Stimulated activated CD8-positive, alpha-beta memory T cell treated with anti-CD3 and anti-CD28 coated beads, Interleukin-7, amount 100 ng/mL, for 48 hours (primary cell): ENCODE data around the gene SHH.

Experiments used
- DNase-seq, 2 donors: peaks; one replicate each; pipeline ENCODE4 v3.0.0-alpha.2; 2020; ENCODE audit warnings: low read depth in 1 of 2; ENCODE audit errors: extremely low read depth in 1 of 2

The SHH gene

DNA sequence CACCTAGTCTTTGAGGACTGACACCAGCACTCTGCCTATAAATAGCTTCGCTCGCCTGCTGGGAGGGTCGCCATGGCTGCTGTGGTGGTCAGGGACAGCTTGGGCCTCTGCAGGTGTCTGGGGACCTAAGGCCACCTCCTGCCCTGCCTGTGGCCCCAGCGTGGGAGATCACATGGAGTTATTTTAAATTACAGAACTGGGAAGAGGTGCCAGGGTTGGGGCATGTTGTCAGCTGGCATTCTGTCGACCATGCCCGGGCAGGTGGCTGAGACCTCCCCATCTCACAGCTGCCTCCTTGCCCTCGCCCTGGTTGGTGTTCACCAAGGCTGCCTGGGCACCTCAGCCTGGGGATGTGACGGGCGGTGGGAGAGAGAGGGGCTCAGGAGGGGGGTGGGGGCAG is 18.1 kb downstream of the SHH start:
- DNase-seq = no peak

DNA sequence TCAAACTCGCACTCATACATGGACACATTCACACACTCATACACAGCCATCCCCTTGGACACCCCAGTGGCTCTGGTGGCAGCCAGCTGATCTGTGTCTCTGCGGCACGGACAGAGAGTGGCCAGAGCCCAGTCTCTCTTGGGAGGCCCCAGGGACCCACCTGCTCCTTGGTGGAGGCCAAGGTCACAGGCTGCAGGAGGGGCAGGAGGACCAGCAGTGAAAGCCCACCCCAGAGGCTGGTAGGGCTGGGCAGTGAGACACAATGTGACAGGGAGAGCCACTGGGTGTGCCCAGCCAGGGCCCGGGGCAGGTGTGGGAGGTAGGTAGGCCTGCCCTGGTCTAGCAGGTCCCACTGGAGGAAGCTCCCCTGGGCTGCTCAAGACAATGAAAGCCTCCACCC is 18.5 kb downstream of the SHH start:
- DNase-seq = no peak

DNA sequence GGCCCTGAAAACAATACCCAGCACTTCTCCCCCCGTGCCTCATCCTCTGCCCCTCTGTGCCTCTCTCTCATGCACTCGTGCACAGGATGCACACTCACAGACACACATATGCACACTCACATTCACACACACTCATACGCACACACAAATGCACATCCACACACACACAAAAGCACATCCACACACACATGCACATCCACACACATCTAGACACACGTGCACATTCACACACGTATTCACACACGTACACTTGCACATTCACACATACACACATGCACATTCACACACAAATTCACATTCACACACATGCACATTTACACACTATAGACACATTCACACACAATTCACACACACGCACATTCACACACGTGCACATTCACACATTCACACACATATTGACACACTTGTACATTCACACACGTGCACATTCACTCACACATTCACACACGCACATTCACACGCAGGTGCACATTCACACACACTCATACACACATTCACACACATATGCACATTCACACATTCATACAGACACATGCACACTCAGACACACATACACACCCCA is 19.2 kb downstream of the SHH start:
- DNase-seq = no peak

DNA sequence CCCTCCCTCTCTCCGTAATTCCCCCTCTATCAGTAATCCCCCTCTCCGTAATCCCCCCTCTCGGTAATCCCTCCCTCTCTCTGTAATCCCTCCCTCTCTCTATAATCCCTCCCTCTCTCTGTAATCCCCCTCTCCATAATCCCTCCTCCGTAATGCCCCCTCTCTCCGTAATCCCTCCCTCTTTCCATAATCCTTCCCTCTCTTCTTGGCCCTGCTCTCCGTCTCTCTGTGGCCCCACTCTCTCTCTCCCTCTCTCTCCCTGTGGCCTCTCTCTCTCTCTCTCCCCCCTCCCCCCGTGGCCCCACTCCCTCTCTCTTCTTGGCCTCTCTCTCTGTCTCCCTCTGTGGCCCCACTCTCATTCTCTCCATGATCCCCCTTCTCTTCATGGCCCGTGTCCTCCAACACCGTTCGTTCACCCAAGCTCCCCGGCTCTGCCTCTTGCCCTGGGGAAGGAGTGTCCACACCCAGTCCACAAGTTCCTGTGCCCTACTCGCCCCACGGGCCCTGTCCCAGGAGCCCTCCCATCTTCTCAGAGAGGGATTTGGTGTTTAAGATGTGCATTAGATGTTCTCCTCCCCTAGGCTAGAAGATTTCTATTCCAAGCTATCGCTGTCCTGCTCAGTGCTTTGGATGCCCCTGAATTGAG is 19.8 kb downstream of the SHH start:
- DNase-seq = no peak

DNA sequence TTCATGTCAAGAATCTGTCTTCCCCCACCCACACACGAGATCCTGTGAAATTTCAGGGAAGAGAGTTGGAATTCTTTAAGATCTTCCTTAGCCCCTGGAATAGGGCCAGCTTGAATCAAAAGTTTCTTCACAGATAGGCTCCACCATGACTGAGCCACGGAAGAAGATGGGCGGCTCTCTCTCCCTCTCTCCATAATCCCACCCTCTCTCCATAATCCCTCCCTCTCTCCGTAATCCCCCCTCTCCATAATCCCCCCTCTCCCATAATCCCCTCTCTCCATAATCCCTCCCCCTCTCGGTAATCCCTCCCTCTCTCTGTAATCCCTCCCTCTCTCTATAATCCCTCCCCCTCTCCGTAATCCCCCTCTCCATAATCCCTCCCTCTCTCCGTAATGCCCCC is 20.4 kb downstream of the SHH start:
- DNase-seq = no peak

DNA sequence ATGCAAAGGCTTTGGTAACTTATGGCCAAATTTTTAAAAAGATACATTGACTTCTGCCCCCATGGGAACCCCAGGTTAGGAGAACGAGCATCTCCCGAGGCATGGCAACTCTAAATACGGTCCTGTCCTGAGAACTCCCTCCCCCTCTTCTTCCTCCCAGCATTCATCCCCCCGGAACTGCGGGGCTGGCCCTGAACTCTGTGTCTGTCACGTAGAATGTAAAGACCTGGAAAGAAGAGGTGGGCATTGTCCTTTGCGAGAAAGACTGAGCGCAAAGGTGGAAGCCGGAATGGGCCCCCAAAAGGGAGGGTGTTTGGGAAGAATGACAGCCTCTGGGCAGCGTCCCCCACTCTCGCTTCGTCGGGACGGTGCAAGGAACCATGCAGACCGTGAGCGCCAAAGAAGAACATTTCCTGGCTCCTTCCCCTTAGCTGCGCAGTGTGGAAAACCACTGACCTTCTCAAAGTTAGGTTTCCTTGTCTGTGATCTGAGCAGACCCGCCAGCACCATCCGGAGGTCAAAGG is 21.0 kb downstream of the SHH start:
- no peak for DNase-seq

DNA sequence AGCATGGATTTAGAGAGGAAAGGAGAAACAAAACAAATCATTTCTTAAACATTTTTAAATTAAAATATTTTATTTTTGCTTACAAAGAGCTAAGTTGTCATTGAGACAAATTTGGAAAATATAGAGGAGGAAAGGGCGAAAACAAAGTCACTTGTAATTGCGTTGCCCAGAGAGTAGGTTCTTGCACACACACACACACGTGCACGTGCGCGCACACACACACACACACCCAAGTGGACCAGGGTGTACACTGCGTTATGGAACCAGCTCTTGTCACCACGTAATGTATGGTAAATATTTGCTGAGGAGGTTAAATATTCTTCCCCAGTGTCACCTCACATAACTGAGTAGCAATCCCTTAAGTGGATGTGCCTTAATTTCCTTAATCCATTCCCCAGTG is 21.6 kb downstream of the SHH start:
- no peak for DNase-seq

DNA sequence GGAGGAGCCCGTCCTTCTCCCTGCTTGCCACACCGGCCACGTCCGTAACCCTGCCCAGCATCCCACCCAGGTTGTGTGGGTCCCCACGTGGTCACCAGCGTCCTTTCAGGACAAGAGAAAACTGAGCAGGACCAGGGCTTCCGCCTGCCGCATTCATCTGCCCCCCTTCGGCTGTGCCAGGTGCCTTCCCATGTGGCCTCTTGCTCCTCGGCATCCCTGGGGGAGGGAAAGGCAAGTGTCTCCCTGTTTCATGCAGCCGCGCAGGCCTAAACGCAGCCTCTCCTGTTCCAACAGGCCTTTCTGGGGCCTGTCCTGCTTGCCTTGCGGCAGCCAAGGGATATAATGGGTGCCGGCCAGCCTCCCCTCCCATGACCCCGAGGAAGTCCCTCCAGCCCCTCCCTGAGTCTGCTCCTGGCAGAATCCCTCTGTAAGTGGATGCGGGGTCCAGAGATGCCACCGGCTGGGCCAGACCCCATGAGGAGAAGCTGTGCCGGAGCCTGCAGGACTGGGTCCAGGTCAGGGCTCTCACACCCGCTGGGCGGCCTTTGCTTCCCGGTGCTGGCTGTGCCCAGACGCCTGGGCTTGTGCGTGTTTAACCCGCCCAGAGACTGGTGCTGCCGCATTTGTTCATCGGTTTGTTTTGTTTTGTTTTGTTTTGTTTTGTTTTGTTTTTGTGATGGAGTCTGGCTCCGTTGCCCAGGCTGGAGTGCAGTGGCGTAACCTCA is 23.1 kb downstream of the SHH start:
- DNase-seq = no peak

DNA sequence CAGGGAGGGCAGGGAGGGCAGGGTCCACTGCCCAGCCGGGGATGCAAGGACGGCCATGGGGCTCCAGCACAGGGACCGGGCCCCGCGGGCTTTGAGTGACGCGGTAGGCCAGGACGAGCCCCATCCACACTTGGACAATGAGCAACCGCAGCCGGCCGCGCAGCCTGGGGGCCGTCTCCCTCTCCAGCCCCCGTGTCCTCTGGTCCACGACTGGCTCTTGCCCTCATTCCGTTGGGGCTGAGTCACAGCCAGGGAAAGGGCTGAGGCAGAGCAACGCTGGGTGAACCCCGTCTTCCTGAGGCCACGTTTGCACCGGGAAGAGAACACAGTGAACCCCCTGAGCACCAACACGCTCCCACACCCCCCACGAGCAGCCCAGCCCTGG is 23.7 kb downstream of the SHH start:
- DNase-seq = no peak

DNA sequence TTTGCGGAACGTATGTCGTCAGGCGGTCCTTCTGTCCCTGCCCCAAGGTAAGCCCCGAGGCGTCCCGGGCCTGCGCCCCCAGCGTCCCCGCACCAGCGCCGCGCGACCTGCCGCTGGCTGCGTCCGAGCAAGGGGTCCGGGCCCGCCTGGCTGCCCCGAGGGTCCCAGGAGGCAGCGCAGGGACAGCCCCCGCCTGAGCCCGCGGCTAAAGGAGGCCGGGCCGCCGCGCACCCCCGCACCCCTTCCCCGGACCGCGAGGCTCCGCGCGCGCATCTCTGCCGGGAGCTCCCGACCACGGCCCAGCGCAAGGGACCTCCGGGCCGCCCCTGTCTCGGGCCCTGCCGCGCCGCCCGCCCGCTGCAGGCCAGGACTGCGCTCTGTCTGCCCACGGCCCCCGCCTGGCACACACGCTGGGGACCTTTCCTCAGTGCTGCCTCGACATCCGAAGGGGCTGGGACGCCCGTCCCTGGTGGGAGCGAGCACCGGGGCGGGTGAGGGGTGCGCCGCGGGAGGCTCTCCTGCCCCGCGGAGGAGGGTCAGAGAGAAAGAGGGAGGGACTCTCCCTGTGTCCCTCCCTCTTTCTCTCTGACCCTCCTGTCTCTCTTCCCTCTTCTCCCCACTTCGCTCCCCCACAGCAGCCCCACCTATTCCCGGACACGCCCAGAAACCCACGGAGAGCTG is 25.0 kb downstream of the SHH start:
- DNase-seq = no peak

DNA sequence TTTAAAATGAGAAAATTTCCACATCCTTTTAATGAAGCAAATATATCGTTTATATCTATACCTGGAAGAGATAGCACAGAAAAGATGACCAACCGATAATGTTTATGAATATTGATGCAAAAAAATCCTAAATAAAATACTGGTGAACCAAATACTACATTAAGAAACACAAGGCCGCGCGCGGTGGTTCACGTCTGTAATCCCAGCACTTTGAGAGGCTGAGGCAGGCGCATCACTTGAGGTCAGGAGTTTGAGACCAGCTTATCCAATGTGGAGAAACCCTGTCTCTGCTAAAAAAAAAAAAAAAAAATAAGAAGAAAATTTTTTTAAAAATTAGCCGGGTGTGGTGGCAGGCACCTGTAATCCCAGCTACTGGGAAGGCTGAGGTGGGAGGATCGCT is 25.8 kb downstream of the SHH start:
- no peak for DNase-seq

DNA sequence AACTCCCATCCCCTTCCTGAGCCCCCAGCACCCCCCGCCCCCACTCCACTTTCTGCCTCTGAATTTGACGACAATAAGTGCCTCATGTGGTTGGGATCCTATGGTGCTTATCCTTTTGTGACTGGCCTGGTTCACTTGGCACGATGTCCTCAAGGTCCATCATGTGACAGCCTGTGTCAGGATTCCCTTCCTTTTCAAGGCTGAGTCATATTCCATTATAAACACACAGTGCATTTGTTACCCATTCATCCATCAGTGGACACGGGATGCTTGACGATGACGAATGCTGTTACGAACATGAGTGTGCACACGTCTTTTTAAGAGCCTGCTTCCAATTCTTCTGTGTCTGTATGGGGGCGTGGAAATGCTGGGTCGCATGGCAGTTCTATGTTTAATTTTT is 26.7 kb downstream of the SHH start:
- DNase-seq = no peak

DNA sequence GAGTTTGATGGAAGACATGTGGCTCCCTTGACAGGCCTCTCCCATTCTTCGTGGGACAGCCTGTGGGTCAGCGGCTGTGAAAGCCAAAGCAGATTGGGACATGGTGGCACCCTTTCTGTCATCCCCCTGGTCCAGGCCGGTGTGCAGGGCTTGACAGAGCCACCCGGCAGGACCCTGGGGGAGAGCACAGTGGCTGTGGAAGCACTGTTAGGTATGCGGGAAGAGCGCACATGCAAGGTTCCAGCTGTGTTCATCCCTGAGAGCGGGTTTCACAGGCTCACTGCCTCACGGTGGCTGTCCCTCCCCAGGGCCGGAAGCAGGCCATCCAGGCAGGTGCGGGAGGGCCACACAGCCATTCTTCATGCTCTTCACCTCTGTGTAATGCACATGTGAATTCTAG is 29.8 kb downstream of the SHH start:
- DNase-seq = no peak

DNA sequence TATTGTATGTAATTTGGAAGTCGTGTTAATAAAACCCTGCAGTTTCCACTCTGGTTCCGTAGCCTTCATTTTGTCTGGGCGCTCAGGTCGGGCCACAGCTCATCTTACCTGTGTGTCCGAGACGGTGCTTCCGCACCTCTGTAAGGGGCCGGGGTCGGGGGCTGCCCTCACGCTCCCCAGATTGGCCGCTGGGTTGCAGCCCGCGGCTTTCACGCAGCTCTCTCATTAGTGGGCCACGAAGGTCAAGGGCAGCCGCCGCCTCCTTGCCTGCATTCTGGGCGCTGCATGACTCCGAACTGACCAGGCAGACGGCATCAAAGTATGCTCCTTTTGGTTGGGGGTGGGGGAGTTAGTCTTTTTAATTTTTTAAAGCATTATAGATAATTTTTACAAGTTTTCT is 30.8 kb downstream of the SHH start:
- DNase-seq = no peak

DNA sequence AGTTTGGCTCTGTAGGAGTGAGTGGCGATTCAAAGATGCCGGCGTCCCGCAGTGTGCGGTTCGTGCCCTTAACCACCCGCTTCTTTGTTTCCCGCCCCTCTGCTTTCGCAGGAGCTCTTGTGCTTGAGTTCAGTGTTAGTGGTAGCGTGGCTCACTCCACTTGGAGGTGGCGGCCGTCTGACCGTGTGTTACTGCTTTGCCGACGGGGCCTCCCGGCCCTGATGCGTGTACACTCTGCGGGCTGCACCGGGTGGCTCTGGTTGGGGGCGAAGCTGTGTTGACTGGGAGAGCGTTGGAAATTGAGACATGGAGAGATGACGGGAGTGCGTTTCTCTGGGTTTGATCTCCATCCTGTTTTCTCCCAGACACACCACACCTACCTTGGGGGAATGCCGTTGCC is 31.4 kb downstream of the SHH start:
- DNase-seq = no peak

DNA sequence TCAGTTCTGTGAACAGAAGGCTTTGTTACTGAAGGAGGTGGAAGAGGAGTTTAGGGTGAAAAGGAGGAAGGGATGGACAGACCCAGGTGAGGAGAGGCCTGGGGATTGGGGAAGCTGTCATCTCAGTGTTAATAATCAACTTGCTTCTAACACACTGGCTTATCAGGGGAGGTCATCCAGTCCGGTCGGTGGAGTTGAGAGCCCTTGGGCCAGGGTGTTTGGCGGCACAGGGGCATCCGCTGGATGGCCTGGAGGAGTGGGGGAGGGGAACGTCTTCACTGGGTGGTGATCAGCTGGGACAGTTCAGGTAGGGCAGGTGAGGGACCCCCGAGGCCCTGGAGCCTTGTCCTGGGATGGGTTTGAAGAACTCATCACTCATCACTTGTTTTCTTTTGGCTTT is 33.9 kb downstream of the SHH start:
- no peak for DNase-seq

DNA sequence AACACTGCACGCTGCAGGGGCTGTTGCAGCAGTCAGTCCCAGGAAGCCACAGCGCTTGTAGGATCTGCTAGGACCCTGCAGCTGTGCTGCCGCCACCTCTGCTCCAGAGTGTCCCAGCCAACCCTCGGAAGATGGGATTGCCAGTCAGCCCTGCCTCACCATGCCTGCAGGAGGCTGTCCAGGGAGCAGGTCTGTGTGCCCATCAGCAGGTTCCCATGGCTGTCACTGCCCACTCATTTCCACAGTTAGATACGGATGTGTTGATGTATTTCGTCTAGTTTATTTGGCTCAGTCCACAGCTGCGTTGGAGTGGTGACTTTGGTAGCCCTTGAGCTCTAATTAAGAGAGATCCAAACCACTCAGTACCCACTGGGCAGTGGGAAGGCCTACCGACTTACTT is 35.7 kb downstream of the SHH start:
- DNase-seq = no peak

DNA sequence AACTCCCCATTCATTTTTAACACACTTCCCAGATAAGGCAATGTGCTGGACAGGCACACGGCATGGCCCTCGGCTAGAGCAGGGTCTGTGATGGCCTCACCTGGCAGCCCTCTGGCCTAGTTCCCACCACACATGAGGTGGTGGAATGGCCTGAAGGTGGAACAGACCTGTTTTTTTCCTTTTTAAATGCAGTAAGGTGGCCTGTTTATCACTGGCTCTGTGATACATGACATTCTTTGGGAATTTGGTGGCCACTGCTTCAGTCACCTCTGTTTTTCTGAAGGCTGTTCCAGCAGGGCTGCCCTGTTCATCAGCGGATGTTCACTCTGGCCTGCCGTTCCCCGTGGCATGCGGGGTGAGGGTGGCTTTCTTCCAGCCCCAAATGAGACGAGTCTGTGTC is 36.6 kb downstream of the SHH start:
- DNase-seq = no peak

DNA sequence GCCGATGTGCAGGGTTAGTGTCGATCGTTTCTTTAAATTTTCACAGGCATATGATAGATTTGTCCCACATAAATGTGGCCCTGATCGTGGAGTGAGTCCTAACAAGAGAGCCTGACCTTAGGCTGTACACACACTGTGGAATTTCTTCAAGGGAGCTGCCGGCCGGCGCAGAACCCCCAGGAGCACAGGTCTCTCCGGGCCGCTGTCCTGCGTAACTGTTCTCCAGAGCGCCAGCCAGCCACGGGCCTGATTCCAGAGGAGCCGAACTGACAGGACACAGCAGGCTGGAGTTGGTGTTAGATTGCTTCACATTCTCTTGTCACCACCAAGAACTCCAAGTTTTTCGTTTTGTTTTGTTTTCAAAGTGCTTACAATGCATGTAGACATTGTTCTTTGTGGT is 37.3 kb downstream of the SHH start:
- no peak for DNase-seq

DNA sequence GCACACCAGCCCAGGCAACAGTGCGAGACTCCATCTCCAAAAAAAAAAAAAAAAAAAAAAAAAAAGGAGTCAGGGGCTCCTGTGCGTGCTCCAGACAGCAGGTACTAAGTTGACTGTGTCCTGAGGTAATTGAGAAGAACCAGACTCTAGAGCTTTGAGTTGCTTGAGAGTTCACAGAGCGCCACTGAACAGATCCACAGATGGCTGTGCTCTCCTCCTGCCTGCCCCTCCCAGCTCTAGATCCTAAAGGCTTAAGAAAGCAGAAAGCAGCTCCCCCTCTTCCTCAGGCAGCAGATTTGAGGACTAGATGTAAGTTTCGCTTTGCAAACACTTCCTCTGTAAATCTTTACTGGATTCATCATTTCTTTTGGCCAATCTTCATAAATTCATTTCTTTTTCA is 38.7 kb downstream of the SHH start:
- no peak for DNase-seq

DNA sequence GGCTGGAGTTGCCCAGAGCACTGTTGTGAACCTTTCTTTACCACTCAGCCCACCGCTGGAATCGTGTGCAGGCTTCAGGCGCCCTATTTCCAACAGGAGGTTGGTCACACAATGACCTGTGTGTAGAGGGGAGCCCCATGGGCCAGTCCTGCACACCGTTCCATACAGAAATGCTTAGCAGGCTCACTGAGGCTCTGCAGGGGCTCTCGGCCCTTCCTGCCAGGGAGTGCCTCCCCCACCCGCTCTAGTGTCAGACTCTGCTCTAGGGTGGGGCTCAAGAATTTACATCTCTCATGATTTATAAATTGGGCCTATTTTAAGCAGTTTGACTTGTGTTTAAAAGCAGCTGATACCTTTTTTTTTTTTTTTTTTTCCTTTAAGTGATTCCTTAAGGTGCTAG is 42.0 kb downstream of the SHH start:
- DNase-seq = no peak

DNA sequence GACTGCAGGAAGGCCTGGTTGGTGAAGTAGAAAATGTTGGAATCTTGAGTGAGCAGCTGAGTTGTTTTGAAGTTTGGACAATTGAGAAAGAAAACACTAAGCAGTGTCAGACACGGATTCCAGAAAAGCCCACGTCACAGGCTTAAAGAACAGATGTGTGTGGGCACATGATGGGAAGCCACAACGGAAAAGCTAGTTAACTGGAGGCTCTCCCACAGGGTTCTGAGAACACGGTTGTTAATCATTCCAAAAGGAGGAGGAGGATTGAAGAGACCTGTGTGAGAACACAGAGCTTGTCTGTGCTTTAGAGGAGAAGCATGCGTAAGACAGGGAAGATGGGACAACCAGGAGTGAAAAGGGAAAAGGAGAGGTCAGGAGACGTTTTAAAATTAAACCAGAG is 42.6 kb downstream of the SHH start:
- DNase-seq = no peak
